Heart left ventricle (tissue), 16 donors: Measurements from ENCODE around the gene USP10. TPM values are rescaled to one million over a fixed set of nuclear protein-coding genes. Genes with fewer than 3 reads are reported as not detected.
A peak's percentile ranks its signal among the peaks of the same experiment; 100 is the strongest.

Experiments
- ATAC-seq, 4 donors: fragments of 200-7000 bp; cut with Tn5 transposase; one replicate each; pipeline ENCODE4 v1.9.1; 2020 to 2022; ENCODE audit warnings: moderate library complexity in 4 of 4, mild to moderate bottlenecking in 3 of 4, moderate number of reproducible peaks in 1 of 4
- DNase-seq, 5 donors: peaks; one replicate each; pipeline ENCODE4 v3.0.0-alpha.2; 2020
- H3K27ac ChIP-seq, 12 donors: fragments of 200-600 bp; sonication (generic) in 4 of 12; one replicate each; pipeline versions ENCODE4 v1.5.0 to v1.8.0; 2016 to 2022; ENCODE audit warnings: mild to moderate bottlenecking in 2 of 12
- H3K27me3 ChIP-seq, 9 donors: fragments of 200-600 bp; sonication (generic) in 2 of 9; one replicate each; pipeline versions ENCODE4 v1.5.1 to v1.8.0; 2016 to 2022; ENCODE audit warnings: mild to moderate bottlenecking in 3 of 9
- H3K36me3 ChIP-seq, 9 donors: fragments of 200-600 bp; sonication (generic) in 2 of 9; one replicate each; pipeline versions ENCODE4 v1.5.0 to v1.8.0; 2018 to 2022; ENCODE audit warnings: mild to moderate bottlenecking in 2 of 9
- H3K4me1 ChIP-seq, 12 donors: fragments of 200-600 bp; sonication (generic) in 4 of 12; one replicate each; pipeline versions ENCODE4 v1.5.0 to v1.8.0; 2016 to 2022; ENCODE audit warnings: mild to moderate bottlenecking in 3 of 12
- H3K4me3 ChIP-seq, 12 donors: fragments of 200-600 bp; sonication (generic) in 4 of 12; one replicate each; pipeline versions ENCODE4 v1.5.0 to v1.8.0; 2017 to 2022; ENCODE audit warnings: mild to moderate bottlenecking in 9 of 12, moderate library complexity in 4 of 12
- H3K9me3 ChIP-seq, 12 donors: fragments of 200-600 bp; sonication (generic) in 4 of 12; one replicate each; pipeline versions ENCODE4 v1.5.0 to v1.8.0; 2016 to 2022; ENCODE audit warnings: mild to moderate bottlenecking in 1 of 12
- POLR2A ChIP-seq, 2 donors: fragments of 450-650 bp; IDR thresholded peaks; one replicate each; pipeline ENCODE4 v1.6.1; 2017; ENCODE audit warnings: antibody characterized with exemption in 2 of 2, mild to moderate bottlenecking in 2 of 2, moderate library complexity in 2 of 2
- WGBS, 4 donors: extraction: QIAGEN DNeasy Blood & Tissue Kit in 2 of 4; methylation state at CpG; one replicate each; pipeline versions ENCODE4 v1.1.5 to v1.1.7; 2013 to 2018; 5-methylcytosine and 5-hydroxymethylcytosine counted together
- intact Hi-C, 10 donors: fragments of 100-400 bp; cut with DNase I; formaldehyde crosslinking; loops; one replicate each; pipeline versions ENCODE4 v1.11.1 to v1.14.2; 2022
- polyA plus RNA-seq, 2 donors: library from polyadenylated mRNA; stranded (reverse); fragments of 200-250 nt; gene quantifications; one replicate each; pipeline ENCODE4 v1.2.3, GENCODE V29; 2013
- total RNA-seq, 9 donors: library from RNA; depleted of rRNA in 2 of 9; stranded (reverse); fragments of >200 nt in 2 of 9; fragmentation: NEBNext Ultra II Directional in 3 of 9; extraction: Animal tissue kit (Norgen Biotek cat#: 25700) in 3 of 9; gene quantifications; one replicate each; pipeline versions ENCODE4 v1.1.0 to v1.2.4, GENCODE V29; 2016 to 2023
- TF ChIP-seq, protein P1 (sequence below), 12 donors: fragments of 200-600 bp; sonication (generic) in 4 of 12; IDR thresholded peaks; one replicate each; pipeline versions ENCODE4 v1.5.0 to v1.8.0; 2018 to 2022; ENCODE audit warnings: antibody characterized with exemption in 12 of 12, mild to moderate bottlenecking in 5 of 12
- donor health status: ischemic (EF 13 %, LVEDD 7.1; RV severe dilation, severe dysfunction).
- donor health status: healthy with polysubstance abuse.
- donor health status: DM: no; HTN: yes; CAD: no.
- donor health status: DM: no; HTN: no; CAD: no.
- donor health status: ischemic (EF 25% LVEDD 6.9; RV normal size, moderate dysfunction).
- donor health status: ischemic (EF 25% LVEDD 5.7; RV mildly dilated, moderate dysfunction).
- donor health status: healthy.
- donor health status: DM: yes; HTN: yes; CAD: no.
- donor health status: ischemic (EF 35%, LVEDD 5.7; RV mildly dilated, moderate dysfunction).
- donor health status: nonischemic (EF 11% LVEDD 7.7; RV severe dilation, severe dysfunction).
- donor health status: DM: yes; HTN: yes; CAD: no.
- donor health status: PGD.
- donor health status: ischemic (EF 29% LVEDD 5.4; RV normal size, mild dysfunction).
- donor health status: nonischemic (EF 23%, LVEDD 6.1; RV moderate dilation, normal function).

The USP10 gene
- total and polyA plus RNA-seq, 11 donors = 17.8 to 73.5 (median 61.6) TPM

DNA sequence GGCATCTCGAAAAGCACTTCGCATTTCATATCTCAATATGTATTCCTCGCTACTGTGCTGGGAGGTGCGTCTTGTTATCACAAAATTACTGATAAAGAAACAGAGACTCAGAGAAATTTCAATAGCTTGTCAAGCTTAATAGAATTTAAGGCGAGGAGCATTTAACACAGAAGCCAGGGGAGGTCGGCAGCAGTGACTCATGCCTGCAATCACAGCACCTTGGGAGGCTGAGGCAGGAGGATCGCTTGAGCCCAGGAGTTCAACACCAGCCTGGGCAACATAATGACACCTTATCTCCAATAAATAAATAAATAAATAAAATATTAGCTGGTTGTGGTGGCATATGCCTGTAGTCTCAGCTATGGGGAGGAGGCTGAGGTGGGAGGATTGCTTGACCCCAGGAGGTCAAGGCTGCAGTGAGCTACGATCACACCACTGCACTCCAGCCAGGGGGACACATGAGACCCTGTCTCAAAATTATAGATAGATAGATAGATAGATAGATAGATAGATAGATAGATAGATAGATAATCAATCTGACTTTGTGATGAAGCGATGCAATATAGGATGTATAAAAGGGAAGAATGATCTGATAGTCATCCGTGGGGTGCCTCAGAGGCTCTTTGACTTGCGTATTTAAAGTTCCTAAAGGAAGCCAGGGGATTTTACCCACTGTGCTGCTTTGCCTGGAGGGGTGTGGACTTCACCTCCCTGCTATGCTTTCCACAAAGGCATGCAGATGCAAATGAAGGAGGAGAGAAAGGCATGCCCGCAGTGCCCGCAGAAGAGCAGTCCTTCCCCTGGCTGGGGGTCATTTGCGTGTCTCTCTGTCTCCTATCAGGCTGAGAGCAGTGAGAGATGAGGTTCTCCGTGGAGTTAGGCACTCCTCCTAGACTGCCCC lies 15.9 kb upstream of the USP10 start:
- intact Hi-C loops = no loop called here
- TF ChIP-seq POLR2A (IDR thresholded peaks at IDR 0.05) = no peak
- TF ChIP-seq, protein P1, sequence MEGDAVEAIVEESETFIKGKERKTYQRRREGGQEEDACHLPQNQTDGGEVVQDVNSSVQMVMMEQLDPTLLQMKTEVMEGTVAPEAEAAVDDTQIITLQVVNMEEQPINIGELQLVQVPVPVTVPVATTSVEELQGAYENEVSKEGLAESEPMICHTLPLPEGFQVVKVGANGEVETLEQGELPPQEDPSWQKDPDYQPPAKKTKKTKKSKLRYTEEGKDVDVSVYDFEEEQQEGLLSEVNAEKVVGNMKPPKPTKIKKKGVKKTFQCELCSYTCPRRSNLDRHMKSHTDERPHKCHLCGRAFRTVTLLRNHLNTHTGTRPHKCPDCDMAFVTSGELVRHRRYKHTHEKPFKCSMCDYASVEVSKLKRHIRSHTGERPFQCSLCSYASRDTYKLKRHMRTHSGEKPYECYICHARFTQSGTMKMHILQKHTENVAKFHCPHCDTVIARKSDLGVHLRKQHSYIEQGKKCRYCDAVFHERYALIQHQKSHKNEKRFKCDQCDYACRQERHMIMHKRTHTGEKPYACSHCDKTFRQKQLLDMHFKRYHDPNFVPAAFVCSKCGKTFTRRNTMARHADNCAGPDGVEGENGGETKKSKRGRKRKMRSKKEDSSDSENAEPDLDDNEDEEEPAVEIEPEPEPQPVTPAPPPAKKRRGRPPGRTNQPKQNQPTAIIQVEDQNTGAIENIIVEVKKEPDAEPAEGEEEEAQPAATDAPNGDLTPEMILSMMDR (IDR thresholded peaks at IDR 0.05) = no peak
- no peaks in the 10 kb centered on the region for H3K4me1 ChIP-seq
- 52 to 58% (median 53%) methylated on average over 15 of the region's 15 CpGs for WGBS, 4 donors
- ATAC-seq (no peak), DNase-seq (no peak)
- peaks cover 0 to 6% (median 0%) of the 10 kb centered on the region in 9 donors for H3K27me3 ChIP-seq
- no peak overlapping the region for H3K4me3 ChIP-seq
- H3K36me3 ChIP-seq = no peaks in the 10 kb centered on the region
- H3K27ac ChIP-seq = no peak overlapping the region
- no peaks in the 10 kb centered on the region for H3K9me3 ChIP-seq

DNA sequence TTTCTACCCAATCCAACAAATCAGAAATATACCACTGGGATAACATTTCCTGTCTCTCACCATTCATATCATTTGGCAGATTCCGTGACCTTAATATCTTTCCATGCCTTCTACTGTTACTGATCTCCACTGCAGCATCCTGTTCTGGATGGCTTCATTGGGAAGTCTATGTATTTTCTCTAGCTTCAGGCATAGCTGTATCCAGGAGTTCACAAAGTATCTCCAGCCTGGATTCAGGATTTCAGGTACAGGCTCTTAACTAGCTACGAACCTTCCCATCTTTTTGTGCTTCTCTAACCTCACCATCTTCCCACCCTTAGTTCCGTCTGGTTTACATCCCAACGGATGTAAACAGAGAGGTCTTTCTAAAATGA lies 15.2 kb upstream of the USP10 start:
- H3K27me3 ChIP-seq = peaks cover 0 to 6% (median 0%) of the 10 kb centered on the region in 9 donors
- DNase-seq (no peak), ATAC-seq (no peak)
- H3K4me3 ChIP-seq = no peak overlapping the region
- no peaks in the 10 kb centered on the region for H3K9me3 ChIP-seq
- H3K27ac ChIP-seq = no peak overlapping the region
- WGBS, 4 donors = 87 to 94% (median 89%) methylated on average over 4 of the region's 4 CpGs
- TF ChIP-seq, protein P1 (IDR thresholded peaks at IDR 0.05) = no peak
- TF ChIP-seq POLR2A (IDR thresholded peaks at IDR 0.05) = no peak
- H3K4me1 ChIP-seq = no peaks in the 10 kb centered on the region
- intact Hi-C loops = no loop called here
- no peaks in the 10 kb centered on the region for H3K36me3 ChIP-seq

DNA sequence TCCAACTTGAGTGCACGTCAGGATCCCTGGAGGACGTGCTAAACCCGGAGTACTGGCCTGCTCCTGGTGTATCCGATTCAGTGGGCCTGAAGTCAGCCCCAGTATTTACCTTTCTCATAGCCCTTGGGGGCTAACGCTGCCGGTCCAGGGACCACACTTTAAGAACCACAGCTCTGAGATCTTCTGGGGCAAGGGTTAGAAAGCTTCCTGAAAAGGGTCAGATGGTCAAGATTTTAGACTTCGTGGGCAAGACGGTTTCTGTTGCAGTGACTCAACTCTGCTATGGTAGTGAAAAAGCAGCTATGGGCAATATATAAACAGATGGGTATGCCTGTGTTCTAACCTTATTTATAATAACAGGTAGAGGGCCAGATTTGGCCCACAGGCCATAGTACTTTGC lies 14.6 kb upstream of the USP10 start:
- WGBS, 4 donors = 86 to 91% (median 89%) methylated on average over 6 to 8 of the region's 8 CpGs
- Histone ChIP-seq H3K36me3 (no peaks in the 10 kb centered on the region), H3K4me1 (no peaks in the 10 kb centered on the region), H3K9me3 (no peaks in the 10 kb centered on the region), H3K4me3 (no peak overlapping the region), H3K27ac (no peak overlapping the region), H3K27me3 (peaks cover 0 to 6% (median 0%) of the 10 kb centered on the region in 9 donors)
- no peak for TF ChIP-seq POLR2A (IDR thresholded peaks at IDR 0.05)
- TF ChIP-seq, protein P1 (IDR thresholded peaks at IDR 0.05) = no peak
- ATAC-seq (no peak), DNase-seq (no peak)
- intact Hi-C loops = no loop called here

DNA sequence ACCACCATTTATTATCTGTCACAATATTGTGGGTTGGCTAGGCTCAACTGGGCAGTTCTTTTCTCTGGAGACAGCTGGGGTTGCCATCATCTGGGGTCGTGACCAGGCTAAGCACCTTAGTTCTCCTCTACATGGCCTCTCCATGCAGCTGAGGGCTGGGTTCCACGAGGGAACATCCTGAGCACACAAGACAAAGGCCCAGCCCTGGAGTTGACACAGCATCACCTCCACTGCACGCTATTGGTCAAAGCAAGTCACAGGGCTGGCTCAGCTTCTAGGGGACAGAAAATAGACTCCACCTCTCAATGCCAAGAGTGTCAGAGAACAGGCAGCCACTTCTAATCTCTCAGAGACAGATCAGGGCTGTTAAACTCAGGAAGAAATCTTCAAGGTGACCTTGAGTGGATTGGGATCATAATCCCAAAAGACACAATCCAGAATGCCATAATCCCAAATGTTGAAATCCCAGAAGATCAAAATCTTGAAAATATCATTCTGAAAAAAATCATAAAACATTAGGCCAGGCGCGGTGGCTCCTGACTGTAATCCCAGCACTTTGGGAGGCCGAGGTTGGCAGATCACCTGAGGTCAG lies 13.0 kb upstream of the USP10 start:
- H3K9me3 ChIP-seq = no peaks in the 10 kb centered on the region
- peaks cover 0 to 2% (median 0%) of the 10 kb centered on the region in 12 donors for H3K4me1 ChIP-seq
- no peak overlapping the region for H3K4me3 ChIP-seq
- 82 to 89% (median 84%) methylated on average over 5 to 6 of the region's 6 CpGs for WGBS, 4 donors
- no peaks in the 10 kb centered on the region for H3K36me3 ChIP-seq
- DNase-seq = no peak
- H3K27me3 ChIP-seq = peaks cover 0 to 6% (median 0%) of the 10 kb centered on the region in 9 donors
- H3K27ac ChIP-seq = no peak overlapping the region
- ATAC-seq = peak in 1 of 4 donors; percentile 16
- intact Hi-C loops = no loop called here
- no peak for TF ChIP-seq POLR2A (IDR thresholded peaks at IDR 0.05)
- TF ChIP-seq, protein P1 (IDR thresholded peaks at IDR 0.05) = no peak
